ENCODE data around the gene IL31.

Gene IL31

DNA sequence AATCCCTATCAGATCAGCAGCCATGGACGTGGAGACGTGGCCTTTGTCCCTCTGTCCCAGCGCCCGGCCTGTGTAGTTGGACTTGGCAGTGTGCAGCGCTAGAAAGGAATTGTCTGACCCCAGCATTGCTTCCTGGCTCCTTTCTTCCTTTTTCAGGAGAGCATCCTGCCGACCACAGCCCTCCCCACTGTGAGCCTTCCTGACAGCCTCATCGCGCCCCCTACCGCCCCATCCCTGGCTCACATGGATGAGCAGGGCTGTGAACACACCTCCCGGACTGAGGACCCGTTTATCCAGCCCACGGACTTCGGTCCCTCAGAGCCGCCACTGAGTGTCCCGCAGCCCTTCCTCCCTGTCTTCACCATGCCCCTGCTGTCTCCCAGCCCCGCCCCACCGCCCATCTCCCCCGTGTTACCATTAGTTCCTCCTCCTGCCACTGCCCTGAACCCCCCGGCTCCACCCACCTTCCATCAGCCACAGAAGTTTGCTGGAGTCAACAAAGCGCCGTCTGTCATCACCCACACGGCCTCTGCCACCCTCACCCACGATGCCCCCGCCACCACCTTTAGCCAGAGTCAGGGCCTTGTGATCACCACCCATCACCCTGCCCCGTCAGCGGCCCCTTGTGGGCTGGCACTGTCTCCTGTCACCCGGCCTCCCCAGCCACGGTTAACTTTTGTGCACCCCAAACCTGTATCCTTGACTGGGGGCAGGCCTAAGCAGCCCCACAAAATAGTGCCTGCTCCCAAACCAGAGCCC lies 40.6 kb downstream of the IL31 start:
- no peaks in the 10 kb centered on the region for H3K4me1 ChIP-seq (ENCODE audit: insufficient read depth, low read length)
- H2AFZ ChIP-seq (ENCODE audit: low read depth, low read length) = no peak overlapping the region
- DNase-seq (no peak), ATAC-seq (ENCODE audit: insufficient read depth, low read depth) (no peak)
- H3K79me2 ChIP-seq (ENCODE audit: insufficient read depth, low read length) = no peaks in the 10 kb centered on the region
- no peak overlapping the region for H3K9ac ChIP-seq (ENCODE audit: low read depth, low read length)
- no peak for TF ChIP-seq EZH2 (IDR thresholded peaks at IDR 0.05; ENCODE audit: borderline replicate concordance, low read depth, low read length, severe bottlenecking)
- TF ChIP-seq, protein P1, sequence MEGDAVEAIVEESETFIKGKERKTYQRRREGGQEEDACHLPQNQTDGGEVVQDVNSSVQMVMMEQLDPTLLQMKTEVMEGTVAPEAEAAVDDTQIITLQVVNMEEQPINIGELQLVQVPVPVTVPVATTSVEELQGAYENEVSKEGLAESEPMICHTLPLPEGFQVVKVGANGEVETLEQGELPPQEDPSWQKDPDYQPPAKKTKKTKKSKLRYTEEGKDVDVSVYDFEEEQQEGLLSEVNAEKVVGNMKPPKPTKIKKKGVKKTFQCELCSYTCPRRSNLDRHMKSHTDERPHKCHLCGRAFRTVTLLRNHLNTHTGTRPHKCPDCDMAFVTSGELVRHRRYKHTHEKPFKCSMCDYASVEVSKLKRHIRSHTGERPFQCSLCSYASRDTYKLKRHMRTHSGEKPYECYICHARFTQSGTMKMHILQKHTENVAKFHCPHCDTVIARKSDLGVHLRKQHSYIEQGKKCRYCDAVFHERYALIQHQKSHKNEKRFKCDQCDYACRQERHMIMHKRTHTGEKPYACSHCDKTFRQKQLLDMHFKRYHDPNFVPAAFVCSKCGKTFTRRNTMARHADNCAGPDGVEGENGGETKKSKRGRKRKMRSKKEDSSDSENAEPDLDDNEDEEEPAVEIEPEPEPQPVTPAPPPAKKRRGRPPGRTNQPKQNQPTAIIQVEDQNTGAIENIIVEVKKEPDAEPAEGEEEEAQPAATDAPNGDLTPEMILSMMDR (IDR thresholded peaks at IDR 0.05; ENCODE audit: borderline replicate concordance, extremely low read depth, low read length, poor library complexity, severe bottlenecking) = no peak
- H3K27me3 ChIP-seq (ENCODE audit: insufficient read depth, low read length, poor library complexity) = no peaks in the 10 kb centered on the region
- H3K27ac ChIP-seq (ENCODE audit: low read length) = no peak overlapping the region
- 0 out of 2 replicates have a peak, but pooled peaks cover 6% of the 10 kb centered on the region for H4K20me1 ChIP-seq (ENCODE audit: insufficient read depth, low read length)
- H3K9me3 ChIP-seq (ENCODE audit: insufficient read depth, low read length, severe bottlenecking) = no peaks in the 10 kb centered on the region
- H3K4me2 ChIP-seq (ENCODE audit: insufficient read depth, low read length) = no peak overlapping the region
- no peak overlapping the region for H3K4me3 ChIP-seq (ENCODE audit: low read depth in 1 of 2, low read length in 2 of 2)
- H3K36me3 ChIP-seq (ENCODE audit: insufficient read depth, low read length) = peaks cover 78% of the 10 kb centered on the region

GRCh38 chr12:122130150-122130549 lies 43.9 kb downstream of the IL31 start:
- DNase-seq = no peak
- no peak overlapping the region for H3K27ac ChIP-seq (ENCODE audit: low read length)
- H4K20me1 ChIP-seq (ENCODE audit: insufficient read depth, low read length) = peaks cover 29% of the 10 kb centered on the region
- ATAC-seq (ENCODE audit: insufficient read depth, low read depth) = no peak
- no peak overlapping the region for H2AFZ ChIP-seq (ENCODE audit: low read depth, low read length)
- H3K4me3 ChIP-seq (ENCODE audit: low read depth in 1 of 2, low read length in 2 of 2) = no peak overlapping the region
- peaks cover 10% of the 10 kb centered on the region; the same call in 1 of the 2 replicates for H3K79me2 ChIP-seq (ENCODE audit: insufficient read depth, low read length)
- H3K4me1 ChIP-seq (ENCODE audit: insufficient read depth, low read length) = no peaks in the 10 kb centered on the region
- no peaks in the 10 kb centered on the region for H3K27me3 ChIP-seq (ENCODE audit: insufficient read depth, low read length, poor library complexity)
- no peaks in the 10 kb centered on the region for H3K9me3 ChIP-seq (ENCODE audit: insufficient read depth, low read length, severe bottlenecking)
- no peak for TF ChIP-seq EZH2 (IDR thresholded peaks at IDR 0.05; ENCODE audit: borderline replicate concordance, low read depth, low read length, severe bottlenecking)
- TF ChIP-seq, protein P1 (IDR thresholded peaks at IDR 0.05; ENCODE audit: borderline replicate concordance, extremely low read depth, low read length, poor library complexity, severe bottlenecking) = no peak
- no peak overlapping the region for H3K9ac ChIP-seq (ENCODE audit: low read depth, low read length)
- peaks cover 71% of the 10 kb centered on the region for H3K36me3 ChIP-seq (ENCODE audit: insufficient read depth, low read length)
- no peak overlapping the region for H3K4me2 ChIP-seq (ENCODE audit: insufficient read depth, low read length)

GRCh38 chr12:122129131-122129530 lies 44.9 kb downstream of the IL31 start:
- Histone ChIP-seq H3K4me1 (ENCODE audit: insufficient read depth, low read length) (no peaks in the 10 kb centered on the region), H3K27ac (ENCODE audit: low read length) (no peak overlapping the region), H3K9ac (ENCODE audit: low read depth, low read length) (no peak overlapping the region), H2AFZ (ENCODE audit: low read depth, low read length) (no peak overlapping the region), H3K36me3 (ENCODE audit: insufficient read depth, low read length) (peaks cover 66% of the 10 kb centered on the region), H4K20me1 (ENCODE audit: insufficient read depth, low read length) (peaks cover 29% of the 10 kb centered on the region), H3K27me3 (ENCODE audit: insufficient read depth, low read length, poor library complexity) (no peaks in the 10 kb centered on the region), H3K4me3 (ENCODE audit: low read depth in 1 of 2, low read length in 2 of 2) (no peak overlapping the region), H3K79me2 (ENCODE audit: insufficient read depth, low read length) (peaks cover 15% of the 10 kb centered on the region), H3K4me2 (ENCODE audit: insufficient read depth, low read length) (no peak overlapping the region), H3K9me3 (ENCODE audit: insufficient read depth, low read length, severe bottlenecking) (no peaks in the 10 kb centered on the region)
- no peak for ATAC-seq (ENCODE audit: insufficient read depth, low read depth)
- TF ChIP-seq, protein P1 (IDR thresholded peaks at IDR 0.05; ENCODE audit: borderline replicate concordance, extremely low read depth, low read length, poor library complexity, severe bottlenecking) = no peak
- TF ChIP-seq EZH2 (IDR thresholded peaks at IDR 0.05; ENCODE audit: borderline replicate concordance, low read depth, low read length, severe bottlenecking) = no peak
- no peak for DNase-seq
